Heart left ventricle (tissue), 13 donors: Measurements from ENCODE around the gene TSC22D3.

Experiments used
- CTCF ChIP-seq, 12 donors: fragments of 200-600 bp; sonication (generic) in 4 of 12; IDR thresholded peaks; one replicate each; pipeline versions ENCODE4 v1.5.0 to v1.8.0; 2018 to 2022; ENCODE audit warnings: antibody characterized with exemption in 12 of 12, mild to moderate bottlenecking in 5 of 12
- POLR2A ChIP-seq, 2 donors: fragments of 450-650 bp; IDR thresholded peaks; one replicate each; pipeline ENCODE4 v1.6.1; 2017; ENCODE audit warnings: antibody characterized with exemption in 2 of 2, mild to moderate bottlenecking in 2 of 2, moderate library complexity in 2 of 2
- donor health status: ischemic (EF 13 %, LVEDD 7.1; RV severe dilation, severe dysfunction).
- donor health status: DM: no; HTN: yes; CAD: no.
- donor health status: DM: no; HTN: no; CAD: no.
- donor health status: ischemic (EF 25% LVEDD 6.9; RV normal size, moderate dysfunction).
- donor health status: ischemic (EF 25% LVEDD 5.7; RV mildly dilated, moderate dysfunction).
- donor health status: ischemic (EF 35%, LVEDD 5.7; RV mildly dilated, moderate dysfunction).
- donor health status: nonischemic (EF 11% LVEDD 7.7; RV severe dilation, severe dysfunction).
- donor health status: DM: yes; HTN: yes; CAD: no.
- donor health status: PGD.
- donor health status: ischemic (EF 29% LVEDD 5.4; RV normal size, mild dysfunction).
- donor health status: nonischemic (EF 23%, LVEDD 6.1; RV moderate dilation, normal function).

- TF ChIP-seq POLR2A (IDR thresholded peaks at IDR 0.05) (no peak), CTCF (IDR thresholded peaks at IDR 0.05) (no peak)
Observed at GRCh38 chrX:107805179-107805578, 29.6 kb upstream of the TSC22D3 start.
